GM19372 (cell line): ENCODE results near the gene KLK14.

Experiments used
- ATAC-seq: cut with Tn5 transposase; IDR thresholded peaks from one replicate; pipeline ENCODE4 v1.9.1; 2021; ENCODE audit warnings: mild to moderate bottlenecking, low read depth, moderate library complexity; ENCODE audit not compliant: unreplicated experiment

The KLK14 gene

DNA sequence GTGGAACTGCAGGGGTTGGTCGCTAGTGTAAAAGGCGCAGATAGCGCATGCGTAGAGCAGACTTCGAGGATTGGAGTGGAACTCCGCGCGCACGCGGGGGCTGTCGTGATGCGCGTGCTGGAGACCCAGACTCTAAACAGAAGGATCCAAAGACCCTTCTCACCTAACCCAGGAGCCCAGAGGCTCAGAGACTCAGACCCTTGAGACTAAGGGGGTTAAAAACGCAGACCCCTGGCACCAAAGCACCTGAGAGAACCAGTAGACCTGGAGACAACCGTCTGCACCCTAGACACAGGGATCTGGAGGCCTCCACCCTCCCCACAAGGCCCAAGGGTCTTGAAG, 26.1 kb upstream of the KLK14 start:
- peak; percentile 42 for ATAC-seq

DNA sequence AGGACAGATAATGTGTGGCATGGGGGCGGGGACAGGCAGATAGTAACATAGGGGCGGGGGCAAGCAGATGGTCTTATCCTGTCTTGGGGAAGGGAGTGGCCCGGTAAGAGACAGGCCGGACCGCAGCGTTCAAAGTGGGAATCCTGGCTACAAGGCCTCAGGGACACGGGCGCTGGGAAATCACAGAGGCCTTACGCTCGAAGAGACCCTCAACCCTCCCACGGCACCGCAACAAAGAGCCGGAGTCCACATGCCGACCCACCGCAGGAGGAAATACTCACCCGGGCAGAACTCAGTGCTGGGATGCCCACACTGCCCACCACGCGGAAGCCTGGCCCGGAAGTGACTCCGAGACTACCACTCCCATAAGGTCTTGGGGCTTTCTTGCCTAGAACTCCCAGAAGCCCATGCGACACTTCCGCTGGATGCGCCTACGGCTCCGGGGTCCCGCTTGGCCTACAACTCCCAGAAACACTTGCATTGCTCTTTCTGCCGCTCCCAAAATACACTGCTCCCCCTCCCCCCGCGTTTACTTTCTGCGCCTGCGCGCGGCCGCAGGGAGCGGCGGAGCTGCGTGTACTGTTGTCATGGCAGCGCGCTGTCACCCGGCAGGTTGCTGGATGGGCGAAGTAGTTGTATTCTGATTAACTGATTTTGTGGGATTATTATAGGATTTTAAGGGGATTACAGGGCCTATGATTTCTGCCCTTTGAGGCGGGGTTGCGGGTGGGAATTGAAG, 25.5 kb upstream of the KLK14 start, which contains the start of gene CTU1:
Gene CTU1, minus strand, starts transcription at position 344 of the 739 bp plus-strand sequence. CDS start 3,840 bp downstream, outside the sequence.
- peak; percentile 97 for ATAC-seq

DNA sequence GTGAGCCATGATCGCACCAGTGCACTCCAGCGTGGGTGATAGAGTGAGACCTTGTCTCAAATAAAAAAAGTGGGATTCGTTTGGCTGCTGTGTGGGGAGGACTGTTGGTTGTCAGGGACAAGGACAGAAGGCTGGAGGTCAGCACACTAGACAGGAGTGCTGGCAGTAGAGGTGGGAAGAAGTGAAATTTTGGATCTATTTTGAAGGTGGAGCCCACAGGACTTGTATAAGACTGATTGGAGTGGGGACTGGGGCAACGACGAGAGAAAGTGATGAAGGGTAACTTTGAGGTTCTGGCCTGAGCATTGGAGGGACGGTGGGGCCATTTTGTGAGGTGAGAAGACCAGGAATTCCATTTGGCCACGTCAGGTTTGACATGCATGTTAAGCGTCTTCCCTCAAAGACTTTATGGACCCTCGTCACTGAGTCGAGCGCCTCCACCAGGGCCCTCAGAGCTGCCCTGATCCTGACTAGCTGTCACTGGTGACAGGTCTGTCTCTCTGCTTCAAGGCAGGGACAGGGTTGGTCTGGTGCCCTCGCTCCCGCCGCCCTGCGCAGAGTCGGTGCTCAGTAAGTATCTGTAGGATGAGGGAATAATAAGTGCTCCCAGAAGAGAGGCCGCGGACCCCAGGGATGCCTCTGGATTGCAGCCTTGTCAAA, 24.8 kb upstream of the KLK14 start:
- no peak for ATAC-seq

DNA sequence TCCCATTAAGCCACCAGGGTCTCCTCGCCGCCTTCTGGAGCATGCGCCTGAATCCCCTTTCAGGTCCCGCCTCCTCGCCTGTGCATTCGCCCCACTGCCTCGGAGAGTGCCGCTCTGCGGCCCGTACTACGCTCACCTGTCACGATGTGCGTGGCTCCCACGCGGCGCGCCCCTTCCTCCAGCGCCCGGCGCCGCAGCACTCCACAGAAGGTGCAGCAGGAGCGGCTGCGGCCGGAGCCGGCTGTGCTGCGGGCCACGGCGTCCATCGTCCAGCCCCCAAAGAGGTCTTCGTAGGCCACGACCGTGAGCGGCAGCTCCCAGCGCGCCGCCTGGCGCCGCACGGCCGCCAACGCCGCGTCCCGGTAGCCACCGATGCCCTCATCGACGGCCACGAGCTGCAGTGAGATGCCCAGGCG, 21.2 kb upstream of the KLK14 start:
- ATAC-seq: no peak

DNA sequence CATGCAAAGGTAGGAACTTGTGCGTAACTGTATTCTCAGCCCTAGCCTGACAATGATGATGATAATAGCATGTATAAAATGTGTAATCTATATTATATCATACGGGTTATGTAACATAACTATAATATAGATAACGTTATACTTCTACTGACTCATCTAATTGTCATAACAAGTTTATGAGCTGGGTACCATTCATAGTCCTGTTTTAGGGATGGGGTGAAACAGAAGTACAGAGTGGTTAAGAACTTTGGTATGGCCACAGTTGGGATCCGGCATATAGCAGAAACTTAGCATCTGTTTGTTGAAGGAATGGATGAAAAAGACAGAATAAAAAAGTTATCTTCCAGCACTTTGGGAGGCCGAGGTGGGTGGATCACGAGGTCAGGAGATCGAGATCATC, 20.3 kb upstream of the KLK14 start:
- no peak for ATAC-seq

DNA sequence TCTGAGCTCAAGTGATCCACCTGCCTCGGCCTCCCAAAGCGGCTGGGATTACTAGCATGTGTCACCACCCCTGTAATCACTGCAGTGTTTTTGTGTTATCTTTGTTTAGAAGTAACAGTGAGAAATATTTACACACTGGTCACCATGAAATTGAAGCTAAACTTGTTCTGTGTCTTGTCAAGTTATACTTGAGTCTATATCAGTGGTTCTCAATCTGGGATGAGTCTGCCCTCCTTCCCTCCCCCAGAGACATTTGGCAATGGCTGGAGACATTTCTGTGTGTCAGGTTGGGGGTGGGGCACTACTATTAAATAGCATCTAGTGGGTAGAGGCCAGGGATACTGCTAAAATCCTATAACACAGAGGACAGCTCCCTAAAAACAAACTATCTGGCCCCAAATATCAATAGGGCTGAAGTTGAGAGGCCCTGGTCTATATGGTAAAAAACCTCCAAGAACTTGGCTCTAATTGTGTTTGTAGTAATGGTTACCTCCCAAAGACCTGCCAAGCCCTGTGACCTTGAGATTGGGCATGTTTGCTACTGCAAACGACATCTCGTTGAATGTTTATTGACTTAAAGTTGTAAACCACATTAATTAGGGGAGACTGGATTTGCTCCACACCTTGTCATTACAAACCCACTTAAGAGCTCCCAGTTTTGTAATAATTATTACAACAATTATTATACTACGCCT, 18.6 kb upstream of the KLK14 start:
- ATAC-seq: no peak

DNA sequence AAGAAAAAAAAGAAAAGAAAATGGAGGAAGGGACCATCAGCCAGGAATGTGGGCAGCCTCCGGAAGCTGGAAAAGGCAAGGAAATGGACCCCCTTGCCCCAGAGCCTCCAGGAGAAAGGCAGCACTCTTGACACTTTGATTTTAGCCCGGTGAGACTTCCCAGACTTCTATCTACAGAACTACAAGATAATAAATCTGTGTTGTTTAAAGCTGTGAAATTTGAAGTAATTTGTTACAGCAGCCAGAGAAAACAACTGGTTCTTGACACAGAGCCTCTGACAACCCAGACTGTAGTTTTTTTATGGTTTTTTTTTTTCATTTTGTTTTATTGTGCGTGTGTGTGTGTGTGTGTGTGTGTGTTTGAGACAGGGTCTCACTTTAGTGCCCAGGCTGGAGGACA, 17.9 kb upstream of the KLK14 start:
- no peak for ATAC-seq

DNA sequence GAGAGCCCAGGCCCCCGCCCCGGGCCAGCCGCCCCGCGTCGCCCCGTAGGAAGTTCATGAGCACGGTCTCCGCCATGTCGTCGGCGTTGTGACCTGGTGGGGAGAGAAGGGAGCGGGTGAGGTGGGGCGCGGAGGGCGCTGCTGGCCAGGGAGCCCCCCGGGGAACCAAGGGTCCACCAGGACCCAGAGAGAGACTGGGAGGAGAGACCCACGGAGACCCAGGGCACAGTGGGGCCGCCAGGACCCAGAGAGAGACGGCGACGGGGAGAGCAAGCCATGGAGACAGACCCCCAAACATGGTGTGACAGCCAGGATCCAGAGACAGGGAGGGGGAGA, 16.3 kb upstream of the KLK14 start:
- ATAC-seq: no peak

DNA sequence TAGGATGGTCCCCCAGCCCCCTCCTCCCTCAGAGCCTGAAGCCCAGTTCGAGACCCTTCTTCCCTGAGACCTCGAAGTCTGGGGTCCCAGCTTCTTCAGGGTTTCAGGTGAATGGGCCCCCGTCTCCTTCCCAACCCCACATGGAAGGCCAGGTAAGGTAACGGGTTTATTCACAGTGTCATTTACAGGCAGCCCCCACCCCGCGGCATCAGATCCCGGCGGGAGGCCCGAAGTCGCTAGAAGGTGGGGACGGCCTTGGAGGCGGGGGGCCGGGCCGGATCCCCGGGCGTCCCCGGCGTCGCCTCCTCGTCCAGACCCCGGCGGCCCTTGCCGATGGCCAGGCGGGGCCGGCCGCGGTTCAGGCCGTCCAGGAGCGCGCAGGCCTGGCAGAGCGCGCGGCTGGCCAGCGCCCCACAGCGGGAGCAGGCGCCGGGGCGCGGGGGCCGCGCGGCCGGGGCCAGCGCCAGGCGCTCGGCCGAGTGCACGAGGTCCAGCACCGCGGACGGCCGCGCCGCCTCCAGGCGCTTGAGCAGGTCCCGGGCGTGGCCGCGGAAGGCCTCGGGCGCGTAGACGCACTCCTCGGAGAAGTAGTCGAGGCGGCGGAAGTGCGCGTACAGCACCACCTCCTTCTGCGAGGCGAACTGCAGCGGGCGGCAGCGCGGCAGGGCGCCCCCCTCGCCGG, 15.8 kb upstream of the KLK14 start:
- ATAC-seq: no peak

DNA sequence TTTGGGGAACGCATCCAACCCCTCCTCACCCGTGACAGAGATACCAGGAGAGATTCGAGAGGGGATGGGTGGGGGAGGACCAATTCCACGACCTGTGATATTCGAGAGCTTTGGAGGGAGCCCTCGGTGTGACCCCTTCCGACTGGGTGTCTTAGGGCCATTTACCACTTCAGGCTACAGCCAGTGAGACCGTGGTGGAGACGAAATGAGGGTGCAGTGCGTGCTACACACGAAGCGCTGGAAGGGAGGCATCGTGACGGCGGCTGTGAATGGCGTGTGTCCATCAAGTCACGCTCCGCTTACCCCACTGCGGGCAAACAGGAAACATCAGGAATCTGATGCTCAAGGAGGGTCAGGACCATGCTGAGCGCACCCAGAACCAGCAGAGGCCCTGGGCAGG, 15.1 kb upstream of the KLK14 start:
- no peak for ATAC-seq

DNA sequence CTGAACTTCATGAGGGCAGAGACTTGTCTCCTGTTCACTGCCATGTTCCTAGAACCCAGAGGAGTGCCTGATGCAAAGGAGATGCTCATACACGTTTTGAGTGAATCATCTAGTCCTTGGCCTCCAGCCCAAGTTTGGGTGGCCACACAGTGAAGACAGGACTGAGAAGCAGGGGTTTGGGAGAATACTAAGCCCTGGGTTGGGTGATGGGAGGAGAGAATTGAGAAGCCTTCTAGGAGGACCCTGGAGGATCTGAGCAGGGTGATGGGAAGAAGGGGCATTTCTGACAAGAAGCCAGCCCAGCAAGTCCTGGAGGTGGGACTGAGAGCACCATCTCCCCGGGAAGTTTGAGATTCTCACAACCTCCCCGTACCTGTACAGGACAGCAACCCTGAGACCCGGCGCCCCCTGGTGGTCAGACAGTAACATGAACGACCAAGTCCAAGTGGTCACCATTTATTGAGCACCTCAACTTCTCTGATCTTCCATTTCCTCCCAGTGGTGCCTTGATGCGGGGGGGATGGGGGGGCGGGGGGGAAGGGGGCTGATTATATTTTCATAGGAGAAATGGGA, 14.6 kb upstream of the KLK14 start:
- ATAC-seq: no peak

DNA sequence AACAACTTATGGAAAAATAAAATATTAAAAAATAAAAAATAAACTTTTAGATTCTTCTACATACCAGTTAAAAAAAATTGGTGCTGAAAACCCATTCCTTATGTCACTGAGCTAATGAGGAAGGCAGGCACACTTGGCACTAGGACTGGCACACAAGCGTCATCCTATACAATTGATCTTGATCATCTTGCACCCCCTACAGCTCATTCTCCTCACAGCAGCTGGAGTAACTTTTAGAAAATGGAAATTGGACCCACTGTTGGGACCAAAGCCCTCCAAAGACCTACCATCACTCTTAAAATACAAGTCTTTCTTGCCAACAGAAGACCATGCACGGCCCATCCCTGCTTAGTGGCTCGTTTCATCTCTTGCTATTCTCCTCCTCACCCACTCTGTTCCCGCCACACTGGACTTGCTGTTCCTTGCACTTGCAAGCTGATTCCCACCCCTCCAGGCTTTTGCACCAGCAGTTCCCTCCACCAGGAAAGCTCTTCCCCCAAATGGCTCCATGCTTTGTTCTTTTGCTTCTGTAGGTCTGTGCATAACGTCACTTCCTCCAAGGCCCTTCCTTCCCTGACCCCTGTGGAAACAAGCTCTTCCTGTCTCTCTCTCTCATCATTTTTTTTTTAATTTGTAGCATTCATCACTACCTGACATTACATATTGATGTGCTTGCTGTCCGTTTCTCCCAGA, 13.9 kb upstream of the KLK14 start:
- no peak for ATAC-seq

DNA sequence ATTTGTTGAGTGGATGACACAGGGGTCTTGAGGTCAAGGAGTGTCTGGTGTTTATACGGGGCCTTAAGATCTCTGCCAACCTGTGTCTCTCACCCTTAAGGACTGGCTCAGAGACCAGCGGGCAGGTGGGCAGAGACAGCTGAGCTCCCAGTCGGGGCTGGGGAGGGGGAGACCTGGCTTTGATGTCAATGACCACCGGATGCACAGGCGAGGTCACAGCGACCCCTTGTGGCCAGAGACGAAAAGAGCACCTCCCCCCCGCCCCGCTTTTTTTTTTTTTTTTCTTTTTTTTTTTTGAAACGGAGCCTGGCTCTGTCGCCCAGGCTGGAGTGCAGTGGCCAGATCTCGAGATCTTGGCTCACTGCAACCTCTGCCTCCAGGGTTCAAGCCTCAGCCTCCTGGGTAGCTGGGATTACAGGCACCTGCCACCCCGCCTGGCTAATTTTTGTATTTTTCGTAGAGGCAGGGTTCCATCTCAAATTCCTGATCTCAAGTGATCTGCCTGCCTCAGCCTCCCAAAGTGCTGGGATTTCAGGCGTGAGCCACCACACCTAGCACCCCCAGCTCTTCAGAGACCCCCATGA, 12.1 kb upstream of the KLK14 start:
- ATAC-seq: no peak

DNA sequence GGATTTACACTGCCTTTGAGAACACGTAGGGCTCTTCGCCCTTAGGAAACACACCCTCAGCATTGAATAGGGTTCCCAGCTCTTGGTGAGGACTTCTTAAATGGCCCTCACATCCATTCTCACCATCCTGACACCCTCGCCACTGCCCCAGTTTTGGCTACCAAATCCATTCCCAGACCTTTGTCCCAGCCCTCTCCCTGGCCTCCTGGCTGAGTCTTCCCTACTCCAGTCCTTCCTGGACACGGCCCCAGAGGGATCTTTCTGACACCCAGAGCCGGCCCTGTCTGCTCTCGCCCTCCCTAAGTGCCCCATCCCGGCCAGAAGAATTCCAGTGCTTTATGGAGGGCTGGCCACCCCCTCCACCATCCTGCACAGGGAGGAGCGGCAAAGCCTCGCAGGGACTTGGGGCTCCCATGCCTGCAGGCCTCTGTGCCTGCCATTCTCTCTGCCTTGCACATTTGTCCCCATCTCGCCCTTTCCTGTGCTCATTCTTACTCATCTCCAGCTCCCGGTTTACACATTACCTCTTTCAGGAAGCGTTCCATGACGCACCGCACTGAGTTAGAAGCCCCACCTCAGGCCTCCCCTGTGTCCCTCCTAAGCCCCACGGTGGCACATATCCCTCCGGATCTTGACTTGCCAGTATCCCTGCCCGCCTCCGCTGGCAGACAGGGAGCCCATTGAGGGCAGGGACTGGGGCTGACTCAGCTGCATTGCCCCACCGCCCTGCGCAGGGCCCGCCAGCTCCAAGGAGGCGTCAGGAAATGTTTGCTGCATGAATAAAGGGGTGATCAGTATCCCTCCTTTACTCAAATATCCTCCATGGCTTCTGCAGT, 11.0 kb upstream of the KLK14 start:
- ATAC-seq: no peak

DNA sequence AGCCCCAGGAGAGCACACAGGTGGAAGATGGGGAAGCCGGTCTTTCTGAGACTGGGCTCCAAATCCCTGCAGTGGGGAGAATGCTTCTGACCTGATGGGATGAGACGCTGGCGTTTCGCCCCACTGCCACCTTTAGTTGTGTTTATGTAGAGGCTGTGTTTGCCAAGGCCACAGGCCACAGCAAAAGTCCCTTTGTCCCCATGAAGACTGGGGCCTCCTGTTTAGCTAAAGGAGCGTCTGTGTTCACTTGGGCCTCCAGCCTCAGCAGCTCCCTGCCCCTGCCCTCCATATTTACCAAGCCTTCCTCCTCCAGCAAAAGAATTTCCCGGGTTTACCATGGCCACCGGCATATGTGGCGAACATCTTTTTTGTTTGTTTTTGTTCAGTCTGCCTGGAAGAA, 10.4 kb upstream of the KLK14 start:
- no peak for ATAC-seq

DNA sequence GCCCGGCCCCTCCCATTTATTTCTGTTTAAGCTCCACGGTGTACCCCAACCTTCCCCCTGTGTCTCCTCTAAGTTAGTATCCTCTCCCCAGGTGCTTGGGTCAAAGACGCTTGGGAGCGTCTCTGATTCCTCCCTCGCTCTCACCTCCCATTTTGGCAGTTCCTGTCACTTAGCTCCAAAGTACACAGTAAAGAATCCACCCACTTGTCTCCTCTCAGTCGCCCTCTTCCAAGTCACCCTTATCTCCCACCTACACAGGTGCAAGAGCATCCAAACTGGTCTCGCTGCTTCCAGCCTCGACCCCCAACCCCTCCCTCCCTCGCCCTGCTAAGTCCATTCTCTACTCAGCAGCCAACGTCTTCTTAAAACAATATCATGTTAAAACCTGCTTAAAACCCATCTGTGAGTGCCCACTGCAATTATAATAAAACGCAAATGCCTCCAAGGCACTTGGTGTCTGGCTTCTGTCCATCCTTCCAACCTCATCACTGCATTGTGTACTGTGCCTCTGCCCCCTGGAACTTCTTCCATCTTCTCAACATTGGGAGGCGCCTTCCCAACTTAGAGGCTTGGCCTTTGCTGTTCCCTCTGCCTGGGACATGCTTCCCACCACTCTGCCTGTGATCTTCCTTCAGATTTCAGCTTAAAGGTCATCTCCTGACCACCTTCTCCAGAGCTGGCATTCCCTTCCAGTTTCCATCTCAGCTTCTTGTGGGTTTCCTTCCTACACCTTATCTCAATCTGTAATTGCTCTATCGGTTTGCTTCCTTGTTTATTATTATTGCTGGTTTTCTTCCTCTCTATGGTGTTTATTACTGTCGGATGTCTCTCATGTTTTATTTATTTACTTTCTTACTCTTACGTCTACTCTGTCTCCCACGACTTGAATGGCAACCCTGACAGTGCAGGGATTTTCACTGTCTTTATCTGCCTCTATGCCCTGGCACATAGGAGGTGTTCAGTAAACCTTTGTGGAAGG, 9.5 kb upstream of the KLK14 start:
- ATAC-seq: no peak

DNA sequence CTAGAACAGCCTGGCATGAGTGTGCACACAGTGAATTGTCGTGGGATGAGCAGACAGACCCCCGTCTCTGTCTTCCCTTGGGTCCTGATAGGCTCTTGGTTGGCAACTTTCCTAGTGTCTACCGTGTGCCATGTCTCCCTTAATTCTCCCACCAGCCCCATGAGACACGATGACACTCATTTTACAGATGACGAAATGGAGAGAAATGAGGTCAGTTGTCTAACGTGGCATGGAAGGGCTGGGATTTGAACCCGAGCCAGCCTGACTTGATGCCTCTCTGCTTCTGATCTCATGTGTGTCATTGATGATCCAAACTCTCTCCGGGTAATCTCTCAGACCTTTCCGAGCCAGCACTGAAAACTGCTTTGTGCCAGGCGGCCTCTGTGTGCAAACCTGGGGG, 8.4 kb upstream of the KLK14 start:
- ATAC-seq: no peak

DNA sequence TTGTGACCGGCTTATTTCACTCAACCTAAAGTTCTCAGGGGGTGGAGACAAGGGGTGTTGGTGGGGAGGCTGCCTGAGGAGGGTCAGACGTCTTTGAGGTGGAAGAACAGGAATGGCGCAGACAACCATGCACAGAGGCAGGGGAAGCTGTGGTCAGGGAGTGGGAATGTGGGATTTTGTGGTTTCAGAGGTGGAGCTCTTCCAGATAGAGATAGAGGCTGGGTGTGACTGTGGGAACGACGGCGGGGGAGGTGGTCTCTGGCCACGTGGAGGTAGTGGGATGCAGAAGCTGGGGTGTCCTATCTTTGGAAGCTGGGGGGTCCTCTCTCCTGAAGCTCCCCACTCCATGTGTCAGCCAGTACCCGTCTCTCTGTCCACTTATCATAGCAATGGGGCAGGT, 7.8 kb upstream of the KLK14 start:
- no peak for ATAC-seq
